Adipocyte (in vitro differentiated cells): ENCODE results near the gene CTRB1.
A peak's percentile ranks its signal among the peaks of the same experiment; 100 is the strongest.
"Not testable (repeated sequence)": the region's sequence is repeated elsewhere in the genome, so short reads cannot be mapped to it uniquely, and the experiment has no call there.

Experiments used
- DNase-seq: peaks from one replicate; pipeline ENCODE4 v3.0.0-alpha.2; 2015; ENCODE audit warnings: low read depth
- H3K27me3 ChIP-seq: replicated peaks from 2 replicates; pipeline ENCODE4 v1.7.0; 2013; ENCODE audit warnings: mild to moderate bottlenecking, low read length, moderate library complexity; ENCODE audit not compliant: control insufficient read depth, insufficient read depth
- H3K36me3 ChIP-seq: 2 replicates; pipeline ENCODE4 v1.7.0; 2013; ENCODE audit warnings: low read length, mild to moderate bottlenecking, moderate library complexity; ENCODE audit not compliant: control insufficient read depth, insufficient read depth, severe bottlenecking
- H3K4me1 ChIP-seq: 2 replicates; pipeline ENCODE4 v1.7.0; 2013; ENCODE audit warnings: mild to moderate bottlenecking, low read length, moderate library complexity; ENCODE audit not compliant: control insufficient read depth, insufficient read depth
- H3K4me3 ChIP-seq: 2 replicates; pipeline ENCODE4 v1.7.0; 2013; ENCODE audit warnings: mild to moderate bottlenecking, low read length, moderate library complexity
- H3K9ac ChIP-seq: 2 replicates; pipeline ENCODE4 v1.7.0; 2013; ENCODE audit warnings: mild to moderate bottlenecking, low read length, moderate library complexity
- H3K9me3 ChIP-seq: 2 replicates; pipeline ENCODE4 v1.7.0; 2013; ENCODE audit warnings: mild to moderate bottlenecking, low read length, moderate library complexity; ENCODE audit not compliant: control insufficient read depth

The CTRB1 gene

GRCh38 chr16:75238132-75238852 is 19.5 kb downstream of the CTRB1 start:
- peak; percentile 95 for DNase-seq
- H3K27me3 ChIP-seq, result no peaks in the 10 kb centered on the region
- peak overlapping the region; percentile 64 for H3K9ac ChIP-seq
- H3K4me3 ChIP-seq, result peak overlapping the region; percentile 40
- H3K4me1 ChIP-seq, result peaks cover 45% of the 10 kb centered on the region
- H3K36me3 ChIP-seq, result peaks cover 54% of the 10 kb centered on the region
- H3K9me3 ChIP-seq, result no peaks in the 10 kb centered on the region

- peak; percentile 56 for DNase-seq
- Histone ChIP-seq H3K27me3 (no peaks in the 10 kb centered on the region), H3K9ac (peak overlapping the region; percentile 64), H3K4me3 (no peak overlapping the region), H3K4me1 (peaks cover 47% of the 10 kb centered on the region), H3K9me3 (no peaks in the 10 kb centered on the region), H3K36me3 (peaks cover 50% of the 10 kb centered on the region)
Observed at GRCh38 chr16:75238853-75239541, 20.2 kb downstream of the CTRB1 start.

- Histone ChIP-seq H3K27me3 (no peaks in the 10 kb centered on the region), H3K4me3 (no peak overlapping the region), H3K4me1 (peaks cover 47% of the 10 kb centered on the region), H3K9ac (peak overlapping the region; percentile 64), H3K36me3 (peaks cover 44% of the 10 kb centered on the region), H3K9me3 (no peaks in the 10 kb centered on the region)
- DNase-seq, result no peak
Observed at GRCh38 chr16:75239542-75240122, 20.8 kb downstream of the CTRB1 start.

- H3K9me3 ChIP-seq, DNase-seq, H3K4me3 ChIP-seq, H3K27me3 ChIP-seq: not testable (repeated sequence)
- peaks cover 34% of the 10 kb centered on the region for H3K36me3 ChIP-seq
- H3K4me1 ChIP-seq, result peaks cover 57% of the 10 kb centered on the region
- H3K9ac ChIP-seq, result peak overlapping the region; percentile 64
Observed at GRCh38 chr16:75240633-75241032, 21.8 kb downstream of the CTRB1 start.

- H3K9ac ChIP-seq, result no peak overlapping the region
- H3K36me3 ChIP-seq, result peaks cover 26% of the 10 kb centered on the region
- no peak for DNase-seq
- H3K9me3 ChIP-seq, result no peaks in the 10 kb centered on the region
- H3K4me1 ChIP-seq, result peaks cover 65% of the 10 kb centered on the region
- no peak overlapping the region for H3K4me3 ChIP-seq
- no peaks in the 10 kb centered on the region for H3K27me3 ChIP-seq
Observed at GRCh38 chr16:75241412-75241811, 22.6 kb downstream of the CTRB1 start.

- H3K36me3 ChIP-seq, result peaks cover 22% of the 10 kb centered on the region
Observed at GRCh38 chr16:75241955-75242354, 23.2 kb downstream of the CTRB1 start.

GRCh38 chr16:75242436-75243078 is 23.8 kb downstream of the CTRB1 start:
- H3K9me3 ChIP-seq, H3K9ac ChIP-seq, H3K27me3 ChIP-seq, DNase-seq, H3K4me3 ChIP-seq: not testable (repeated sequence)
- Histone ChIP-seq H3K36me3 (peaks cover 22% of the 10 kb centered on the region), H3K4me1 (peaks cover 74% of the 10 kb centered on the region)

More at GRCh38 chr16:75241955-75242354, 23.2 kb downstream of the CTRB1 start:
- no peak overlapping the region for H3K4me3 ChIP-seq
- no peaks in the 10 kb centered on the region for H3K9me3 ChIP-seq
- no peak overlapping the region for H3K9ac ChIP-seq
- H3K27me3 ChIP-seq, result no peaks in the 10 kb centered on the region
- no peak for DNase-seq
- peaks cover 70% of the 10 kb centered on the region for H3K4me1 ChIP-seq

GRCh38 chr16:75243667-75244224 is 25.0 kb downstream of the CTRB1 start:
- H3K27me3 ChIP-seq, result no peaks in the 10 kb centered on the region
- no peak for DNase-seq
- no peak overlapping the region for H3K4me3 ChIP-seq
- H3K36me3 ChIP-seq, result peaks cover 22% of the 10 kb centered on the region
- no peaks in the 10 kb centered on the region for H3K9me3 ChIP-seq
- H3K9ac ChIP-seq, result peak overlapping the region; percentile 77
- H3K4me1 ChIP-seq, result peaks cover 74% of the 10 kb centered on the region

GRCh38 chr16:75244225-75244809 is 25.5 kb downstream of the CTRB1 start:
- H3K36me3 ChIP-seq, result peaks cover 22% of the 10 kb centered on the region

GRCh38 chr16:75244844-75245758 is 26.3 kb downstream of the CTRB1 start:
- peak; percentile 95 for DNase-seq
- H3K4me3 ChIP-seq, result peak overlapping the region; percentile 48
- no peaks in the 10 kb centered on the region for H3K27me3 ChIP-seq
- H3K9ac ChIP-seq, result peak overlapping the region; percentile 77
- peaks cover 22% of the 10 kb centered on the region for H3K36me3 ChIP-seq
- H3K9me3 ChIP-seq, result no peaks in the 10 kb centered on the region
- peaks cover 74% of the 10 kb centered on the region for H3K4me1 ChIP-seq

More at GRCh38 chr16:75244225-75244809, 25.5 kb downstream of the CTRB1 start:
- H3K9ac ChIP-seq, result peak overlapping the region; percentile 77
- no peaks in the 10 kb centered on the region for H3K27me3 ChIP-seq
- DNase-seq, result peak; percentile 68
- H3K4me3 ChIP-seq, result peak overlapping the region; percentile 14
- peaks cover 74% of the 10 kb centered on the region for H3K4me1 ChIP-seq
- no peaks in the 10 kb centered on the region for H3K9me3 ChIP-seq
